Keratinocyte (primary cell): ENCODE results near the gene SOX30. TPM values are rescaled to one million over a fixed set of nuclear protein-coding genes. Genes with fewer than 3 reads are reported as not detected.

Source experiments
- DNase-seq: peaks from one replicate; pipeline ENCODE4 v3.0.0-alpha.2; 2011; ENCODE audit warnings: low read depth, missing footprints, low spot score
- FAIRE-seq: peaks from 2 replicates; lab custom pipeline; 2011; peaks lifted over from hg19 to GRCh38; lab: Jason Lieb, UNC
- H2AFZ ChIP-seq: 2 replicates; pipeline ENCODE4 v1.6.0; 2012; ENCODE audit warnings: low read length, control low read depth, inconsistent platforms; ENCODE audit not compliant: control insufficient read depth
- H3K27ac ChIP-seq: 2 replicates; pipeline ENCODE4 v1.5.1; 2011; ENCODE audit warnings: low read length; ENCODE audit not compliant: control insufficient read depth, insufficient read depth
- H3K27me3 ChIP-seq: 3 replicates; pipeline ENCODE4 v1.6.0; 2011; ENCODE audit warnings: low read length; ENCODE audit not compliant: control insufficient read depth, insufficient read depth; ENCODE audit errors: extremely low read depth
- H3K36me3 ChIP-seq, 2 experiments: 2 replicates in 1 of 2; 3 replicates in 1 of 2; pipeline ENCODE4 v1.5.1; 2011; ENCODE audit warnings: low read length in 2 of 2, mild to moderate bottlenecking in 1 of 2; ENCODE audit not compliant: control insufficient read depth in 2 of 2, insufficient read depth in 2 of 2; ENCODE audit errors: extremely low read depth in 1 of 2
- H3K4me1 ChIP-seq: 3 replicates; pipeline ENCODE4 v1.5.1; 2011; ENCODE audit warnings: low read length; ENCODE audit not compliant: control insufficient read depth, insufficient read depth; ENCODE audit errors: extremely low read depth
- H3K4me2 ChIP-seq: 3 replicates; pipeline ENCODE4 v1.6.0; 2011; ENCODE audit warnings: low read depth, low read length; ENCODE audit not compliant: control insufficient read depth, insufficient read depth; ENCODE audit errors: extremely low read depth
- H3K4me3 ChIP-seq, 3 experiments: fragments of 200-600 bp in 1 of 3; sonication (generic) in 1 of 3; 2 replicates in 2 of 3; 3 replicates in 1 of 3; pipeline ENCODE4 v1.5.1; 2011 to 2016; ENCODE audit warnings: low read length in 3 of 3, mild to moderate bottlenecking in 3 of 3, control low read depth in 2 of 3, inconsistent platforms in 1 of 3, low read depth in 1 of 3, mixed read lengths in 1 of 3, mixed run types in 1 of 3, moderate library complexity in 1 of 3; ENCODE audit not compliant: control insufficient read depth in 2 of 3, insufficient read depth in 2 of 3; ENCODE audit errors: extremely low read depth in 1 of 3
- H3K79me2 ChIP-seq: 2 replicates; pipeline ENCODE4 v1.6.0; 2012; ENCODE audit warnings: low read length; ENCODE audit not compliant: control insufficient read depth, insufficient read depth
- H3K9ac ChIP-seq: 3 replicates; pipeline ENCODE4 v1.6.0; 2011; ENCODE audit warnings: low read length; ENCODE audit not compliant: control insufficient read depth, insufficient read depth; ENCODE audit errors: extremely low read depth
- H3K9me1 ChIP-seq: 3 replicates; pipeline ENCODE4 v1.6.0; 2011; ENCODE audit warnings: low read length; ENCODE audit not compliant: control insufficient read depth, insufficient read depth; ENCODE audit errors: extremely low read depth
- H3K9me3 ChIP-seq: 2 replicates; pipeline ENCODE4 v1.5.1; 2012; ENCODE audit warnings: low read depth, low read length; ENCODE audit not compliant: control insufficient read depth
- H4K20me1 ChIP-seq: 3 replicates; pipeline ENCODE4 v1.6.0; 2011; ENCODE audit warnings: low read length; ENCODE audit not compliant: control insufficient read depth, insufficient read depth; ENCODE audit errors: extremely low read depth
- EZH2 ChIP-seq: IDR thresholded peaks from one replicate; pipeline ENCODE4 v1.6.1; 2012; ENCODE audit warnings: inconsistent platforms, mild to moderate bottlenecking, low read length, moderate library complexity
- dilution Hi-C: fragments of 300-500 bp; cut with MboI; formaldehyde crosslinking; loops from one replicate; pipeline ENCODE4 v1.7.0; 2020; ENCODE audit warnings: low sequenced_read_pairs; ENCODE audit not compliant: extremely low pct_ligation_motif_present
- polyA plus RNA-seq, 5 experiments: library from polyadenylated mRNA; depleted of rRNA in 3 of 5; stranded (reverse) in 3 of 5; stranded (forward) in 1 of 5; unstranded in 1 of 5; fragments of >200 nt; gene quantifications; 1 replicate in 1 of 5; 2 replicates in 3 of 5; 3 replicates in 1 of 5; pipeline versions ENCODE4 v1.2.1 to v1.2.3, GENCODE V29; 2011 to 2012; ENCODE audit warnings: missing spikeins in 2 of 5, low read depth in 1 of 5, low replicate concordance in 1 of 5
- TF ChIP-seq, protein P1 (sequence below), 3 experiments: IDR thresholded peaks in 1 of 3; conservative IDR thresholded peaks in 1 of 3; optimal IDR thresholded peaks in 1 of 3; 2 replicates in 2 of 3; 3 replicates in 1 of 3; pipeline versions ENCODE3 to v1.5.1; 2011; ENCODE audit warnings: low read length in 3 of 3, mild to moderate bottlenecking in 3 of 3, moderate library complexity in 2 of 3, control low read depth in 1 of 3, inconsistent platforms in 1 of 3; ENCODE audit not compliant: insufficient read depth in 2 of 3; ENCODE audit errors: extremely low read depth in 1 of 3

SOX30 gene
- polyA plus RNA-seq, 1 donor (not counting 4 experiments of a cell fraction or from before 2014, with no cell fraction given) = 0.05 TPM

GRCh38 chr5:157665467-157666070 is 13.3 kb upstream of the SOX30 start:
- no peaks in the 10 kb centered on the region for H3K4me1 ChIP-seq
- dilution Hi-C loops = no loop called here
- DNase-seq (no peak), FAIRE-seq (no peak)
- H4K20me1 ChIP-seq = no peaks in the 10 kb centered on the region
- no peak overlapping the region for H2AFZ ChIP-seq
- H3K4me2 ChIP-seq = no peak overlapping the region
- TF ChIP-seq, protein P1, sequence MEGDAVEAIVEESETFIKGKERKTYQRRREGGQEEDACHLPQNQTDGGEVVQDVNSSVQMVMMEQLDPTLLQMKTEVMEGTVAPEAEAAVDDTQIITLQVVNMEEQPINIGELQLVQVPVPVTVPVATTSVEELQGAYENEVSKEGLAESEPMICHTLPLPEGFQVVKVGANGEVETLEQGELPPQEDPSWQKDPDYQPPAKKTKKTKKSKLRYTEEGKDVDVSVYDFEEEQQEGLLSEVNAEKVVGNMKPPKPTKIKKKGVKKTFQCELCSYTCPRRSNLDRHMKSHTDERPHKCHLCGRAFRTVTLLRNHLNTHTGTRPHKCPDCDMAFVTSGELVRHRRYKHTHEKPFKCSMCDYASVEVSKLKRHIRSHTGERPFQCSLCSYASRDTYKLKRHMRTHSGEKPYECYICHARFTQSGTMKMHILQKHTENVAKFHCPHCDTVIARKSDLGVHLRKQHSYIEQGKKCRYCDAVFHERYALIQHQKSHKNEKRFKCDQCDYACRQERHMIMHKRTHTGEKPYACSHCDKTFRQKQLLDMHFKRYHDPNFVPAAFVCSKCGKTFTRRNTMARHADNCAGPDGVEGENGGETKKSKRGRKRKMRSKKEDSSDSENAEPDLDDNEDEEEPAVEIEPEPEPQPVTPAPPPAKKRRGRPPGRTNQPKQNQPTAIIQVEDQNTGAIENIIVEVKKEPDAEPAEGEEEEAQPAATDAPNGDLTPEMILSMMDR (optimal IDR thresholded peaks at IDR 0.05 in 1 of 3, IDR thresholded peaks at IDR 0.05 in 1 of 3, conservative IDR thresholded peaks at IDR 0.05 in 1 of 3; ENCODE audit: extremely low read depth in 1 of 3, insufficient read depth in 2 of 3, low read length in 3 of 3) = no peak
- no peak for TF ChIP-seq EZH2
- H3K4me3 ChIP-seq = no peak overlapping the region
- no peaks in the 10 kb centered on the region for H3K36me3 ChIP-seq
- H3K27ac ChIP-seq = no peak overlapping the region
- H3K9me3 ChIP-seq = no peaks in the 10 kb centered on the region
- no peak overlapping the region for H3K9ac ChIP-seq
- H3K27me3 ChIP-seq = no peaks in the 10 kb centered on the region
- H3K9me1 ChIP-seq = no peaks in the 10 kb centered on the region
- no peaks in the 10 kb centered on the region for H3K79me2 ChIP-seq

DNA sequence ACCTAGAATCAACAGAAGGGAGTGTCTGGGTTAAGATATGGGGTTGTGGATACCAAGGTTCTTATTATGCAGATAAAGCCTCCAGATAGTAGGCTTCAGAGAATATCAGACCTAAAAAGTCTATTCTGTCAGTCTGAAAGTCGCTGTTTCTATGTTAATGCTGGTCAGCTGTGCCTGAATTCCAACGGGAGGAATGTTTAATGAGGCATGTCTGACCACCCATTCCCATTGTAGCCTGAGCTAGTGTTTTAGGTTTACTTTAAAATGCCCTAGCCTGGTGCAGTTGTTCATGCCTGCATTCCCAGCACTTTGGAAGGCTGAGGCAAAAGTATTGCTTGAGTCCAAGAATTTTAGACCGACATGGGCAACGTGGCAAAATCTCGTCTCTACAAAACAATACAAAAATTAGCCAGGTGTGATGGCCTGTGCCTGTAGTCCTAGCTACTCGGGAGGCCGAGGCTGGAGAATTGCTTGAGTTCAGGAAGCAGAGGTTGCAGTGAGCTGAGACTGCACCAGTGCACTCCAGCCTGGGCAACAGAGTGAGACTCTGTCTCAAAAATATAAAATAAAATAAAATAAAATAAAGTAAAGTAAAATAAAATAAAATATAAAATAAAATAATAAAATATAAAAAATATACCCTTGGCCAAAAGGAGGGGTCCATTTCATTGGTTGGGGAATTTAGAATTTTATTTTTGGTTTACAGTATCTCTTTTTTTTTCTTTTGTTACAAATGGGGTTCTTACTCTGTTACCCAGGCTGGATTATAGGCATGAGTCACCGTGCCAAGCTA is 7.8 kb upstream of the SOX30 start:
- H3K9ac ChIP-seq = no peak overlapping the region
- FAIRE-seq (no peak), DNase-seq (no peak)
- TF ChIP-seq, protein P1 (optimal IDR thresholded peaks at IDR 0.05 in 1 of 3, IDR thresholded peaks at IDR 0.05 in 1 of 3, conservative IDR thresholded peaks at IDR 0.05 in 1 of 3; ENCODE audit: extremely low read depth in 1 of 3, insufficient read depth in 2 of 3, low read length in 3 of 3) = no peak
- TF ChIP-seq EZH2 = no peak
- no peaks in the 10 kb centered on the region for H3K79me2 ChIP-seq
- H3K36me3 ChIP-seq = no peaks in the 10 kb centered on the region
- no peak overlapping the region for H3K4me2 ChIP-seq
- no peaks in the 10 kb centered on the region for H4K20me1 ChIP-seq
- no peaks in the 10 kb centered on the region for H3K9me3 ChIP-seq
- H3K27ac ChIP-seq = no peak overlapping the region
- H3K27me3 ChIP-seq = no peaks in the 10 kb centered on the region
- no peak overlapping the region for H2AFZ ChIP-seq
- dilution Hi-C loops = no loop called here
- H3K4me3 ChIP-seq = no peak overlapping the region
- H3K4me1 ChIP-seq = no peaks in the 10 kb centered on the region
- no peaks in the 10 kb centered on the region for H3K9me1 ChIP-seq
